H1 (cell line): ENCODE data around the gene EIF2AK2. TPM values are rescaled to one million over a fixed set of nuclear protein-coding genes. Genes with fewer than 3 reads are reported as not detected.

Experiments used
- CTCF ChIA-PET: fragments of 300-600 bp; sonication (Branson Sonifier 250); formaldehyde crosslinking; loops from one replicate; lab custom pipeline; 2021; ENCODE audit not compliant: partially characterized antibody; lab: Charles Lee
- POLR2A ChIA-PET: fragments of 300-600 bp; sonication (Branson Sonifier 250); formaldehyde crosslinking; loops from one replicate; lab custom pipeline; 2021; ENCODE audit warnings: inconsistent platforms; ENCODE audit not compliant: partially characterized antibody; lab: Charles Lee
- DNase-seq, 2 experiments: peaks; one replicate each; pipeline versions ENCODE4 v3.0.0 to v3.0.0-alpha.2; 2010 to 2022; ENCODE audit warnings: low spot score in 2 of 2, low read depth in 1 of 2, mixed read lengths in 1 of 2
- FAIRE-seq: peaks from 2 replicates; lab custom pipeline; 2011; peaks lifted over from hg19 to GRCh38; lab: Jason Lieb, UNC
- H2AFZ ChIP-seq: 2 replicates; pipeline ENCODE4 v1.8.1; 2012; ENCODE audit warnings: low read length, inconsistent platforms
- H2AK5ac ChIP-seq: 2 replicates; pipeline ENCODE4 v1.6.1; 2013; ENCODE audit warnings: low read depth, low read length
- H2BK120ac ChIP-seq: replicated peaks from 2 replicates; pipeline ENCODE3; 2013; ENCODE audit warnings: low read depth, low read length, inconsistent platforms
- H2BK12ac ChIP-seq: 2 replicates; pipeline ENCODE4 v1.6.1; 2013; ENCODE audit warnings: low read depth, low read length
- H2BK15ac ChIP-seq: 2 replicates; pipeline ENCODE4 v1.6.1; 2013; ENCODE audit warnings: low read length
- H2BK20ac ChIP-seq: 2 replicates; pipeline ENCODE4 v1.6.1; 2013; ENCODE audit warnings: low read length
- H2BK5ac ChIP-seq: 2 replicates; pipeline ENCODE4 v1.6.1; 2013; ENCODE audit warnings: low read depth, low read length
- H3K14ac ChIP-seq: 2 replicates; pipeline ENCODE4 v1.6.1; 2013; ENCODE audit warnings: inconsistent platforms; ENCODE audit not compliant: insufficient read length
- H3K18ac ChIP-seq: 2 replicates; pipeline ENCODE4 v1.6.1; 2013; ENCODE audit warnings: low read length; ENCODE audit errors: extremely low read depth
- H3K23ac ChIP-seq: 2 replicates; pipeline ENCODE4 v1.6.1; 2013; ENCODE audit warnings: inconsistent platforms; ENCODE audit not compliant: insufficient read length
- H3K23me2 ChIP-seq: 2 replicates; pipeline ENCODE4 v1.6.1; 2013; ENCODE audit warnings: low read depth, low read length
- H3K27ac ChIP-seq: 2 replicates; pipeline ENCODE4 v1.6.1; 2011; ENCODE audit warnings: low read depth, low read length, inconsistent platforms
- H3K27me3 ChIP-seq, 4 experiments: replicated peaks in 1 of 4; 1 replicate in 1 of 4; 2 replicates in 3 of 4; pipeline versions ENCODE4 v1.6.1 to v1.8.1; 2011 to 2013; ENCODE audit warnings: low read length in 3 of 4, mild to moderate bottlenecking in 3 of 4, inconsistent platforms in 2 of 4, mixed read lengths in 2 of 4, moderate library complexity in 1 of 4; ENCODE audit not compliant: control insufficient read depth in 3 of 4, insufficient read depth in 3 of 4; ENCODE audit errors: extremely low read depth in 1 of 4
- H3K36me3 ChIP-seq, 4 experiments: 2 replicates each; pipeline versions ENCODE4 v1.6.1 to v1.8.1; 2011 to 2013; ENCODE audit warnings: mild to moderate bottlenecking in 4 of 4, low read length in 3 of 4, moderate library complexity in 2 of 4, control low read depth in 1 of 4, inconsistent platforms in 1 of 4; ENCODE audit not compliant: insufficient read depth in 4 of 4, control insufficient read depth in 2 of 4
- H3K4ac ChIP-seq: replicated peaks from 2 replicates; pipeline ENCODE3; 2013; ENCODE audit warnings: low read length, low read depth, mixed read lengths, inconsistent platforms; ENCODE audit not compliant: insufficient read length
- H3K4me1 ChIP-seq, 4 experiments: replicated peaks in 1 of 4; 1 replicate in 1 of 4; 2 replicates in 3 of 4; pipeline versions ENCODE4 v1.6.1 to v1.8.1; 2011 to 2013; ENCODE audit warnings: low read length in 3 of 4, inconsistent platforms in 2 of 4, mixed read lengths in 1 of 4; ENCODE audit not compliant: insufficient read depth in 4 of 4, control insufficient read depth in 3 of 4
- H3K4me2 ChIP-seq, 2 experiments: 2 replicates each; pipeline versions ENCODE4 v1.6.1 to v1.8.1; 2011 to 2013; ENCODE audit warnings: low read depth in 2 of 2, low read length in 2 of 2, control low read depth in 1 of 2, inconsistent platforms in 1 of 2, mild to moderate bottlenecking in 1 of 2; ENCODE audit not compliant: insufficient read depth in 1 of 2
- H3K4me3 ChIP-seq, 4 experiments: fragments of 200-600, 300-600 bp in 1 of 4; sonication (generic), shearing (Covaris generic), sonication (Bioruptor Twin) in 1 of 4; 2 replicates each; pipeline versions ENCODE4 v1.5.1 to v1.8.1; 2011 to 2016; ENCODE audit warnings: low read length in 4 of 4, low read depth in 3 of 4, control low read depth in 2 of 4, inconsistent platforms in 2 of 4, mild to moderate bottlenecking in 2 of 4, mixed read lengths in 1 of 4, moderate library complexity in 1 of 4; ENCODE audit not compliant: insufficient read depth in 2 of 4; ENCODE audit errors: extremely low read depth in 1 of 4
- H3K56ac ChIP-seq: replicated peaks from 2 replicates; pipeline ENCODE3; 2013; ENCODE audit warnings: low read depth, mild to moderate bottlenecking, mixed read lengths, low read length, inconsistent platforms; ENCODE audit not compliant: insufficient read length
- H3K79me1 ChIP-seq: 2 replicates; pipeline ENCODE4 v1.6.1; 2013; ENCODE audit warnings: low read depth, low read length, control low read depth
- H3K79me2 ChIP-seq, 2 experiments: 2 replicates each; pipeline versions ENCODE4 v1.6.1 to v1.8.1; 2012 to 2013; ENCODE audit warnings: low read length in 2 of 2, mild to moderate bottlenecking in 2 of 2, inconsistent platforms in 1 of 2; ENCODE audit not compliant: insufficient read depth in 2 of 2, control insufficient read depth in 1 of 2
- H3K9ac ChIP-seq, 4 experiments: replicated peaks in 1 of 4; 1 replicate in 1 of 4; 2 replicates in 3 of 4; pipeline versions ENCODE4 v1.6.1 to v1.8.1; 2011 to 2013; ENCODE audit warnings: low read depth in 3 of 4, low read length in 3 of 4, control low read depth in 2 of 4, mild to moderate bottlenecking in 2 of 4, moderate library complexity in 2 of 4, inconsistent platforms in 1 of 4; ENCODE audit errors: extremely low read depth in 1 of 4
- H3K9me3 ChIP-seq, 2 experiments: 2 replicates each; pipeline versions ENCODE4 v1.6.1 to v1.8.1; 2012 to 2013; ENCODE audit warnings: mild to moderate bottlenecking in 2 of 2, moderate library complexity in 2 of 2, control low read depth in 1 of 2, inconsistent platforms in 1 of 2, low read depth in 1 of 2, low read length in 1 of 2, mixed read lengths in 1 of 2; ENCODE audit not compliant: insufficient read depth in 2 of 2
- H4K20me1 ChIP-seq, 2 experiments: replicated peaks in 1 of 2; 2 replicates each; pipeline versions ENCODE3 to v1.8.1; 2011 to 2013; ENCODE audit warnings: inconsistent platforms in 2 of 2, low read length in 2 of 2, mild to moderate bottlenecking in 1 of 2; ENCODE audit not compliant: insufficient read depth in 2 of 2, control insufficient read depth in 1 of 2
- H4K5ac ChIP-seq: 2 replicates; pipeline ENCODE4 v1.6.1; 2013; ENCODE audit warnings: low read length, low read depth, mixed read lengths, inconsistent platforms; ENCODE audit not compliant: insufficient read length
- H4K8ac ChIP-seq: 2 replicates; pipeline ENCODE4 v1.8.0; 2013; ENCODE audit warnings: mild to moderate bottlenecking, moderate library complexity, low read length, inconsistent platforms; ENCODE audit not compliant: insufficient read depth; ENCODE audit errors: extremely low read depth
- H4K91ac ChIP-seq: replicated peaks from 2 replicates; pipeline ENCODE3; 2013; ENCODE audit warnings: low read length, mixed read lengths, inconsistent platforms; ENCODE audit not compliant: insufficient read length
- EGR1 ChIP-seq: IDR thresholded peaks from 2 replicates; pipeline ENCODE4 v1.6.1; 2011; ENCODE audit warnings: low read depth, low read length, borderline replicate concordance
- JUN ChIP-seq: IDR thresholded peaks from 2 replicates; pipeline ENCODE4 v1.6.1; 2011; ENCODE audit warnings: low read depth, mild to moderate bottlenecking, improper control_type of control experiment, low read length
- NRF1 ChIP-seq: IDR thresholded peaks from 2 replicates; pipeline ENCODE4 v1.6.1; 2011; ENCODE audit warnings: mild to moderate bottlenecking, low read depth, low read length, improper control_type of control experiment
- POLR2A ChIP-seq, 2 experiments: IDR thresholded peaks; 1 replicate in 1 of 2; 2 replicates in 1 of 2; pipeline ENCODE4 v1.6.1; 2011; ENCODE audit warnings: low read depth in 2 of 2, low read length in 2 of 2, mild to moderate bottlenecking in 2 of 2; ENCODE audit errors: control extremely low read depth in 1 of 2
- RAD21 ChIP-seq, 2 experiments: IDR thresholded peaks in 1 of 2; conservative IDR thresholded peaks in 1 of 2; 2 replicates each; pipeline ENCODE4 v1.6.1; 2011; ENCODE audit warnings: low read depth in 2 of 2, low read length in 2 of 2, improper control_type of control experiment in 1 of 2, inconsistent platforms in 1 of 2, mild to moderate bottlenecking in 1 of 2, moderate library complexity in 1 of 2
- RBBP5 ChIP-seq: IDR thresholded peaks from 2 replicates; pipeline ENCODE4 v1.7.1; 2012; ENCODE audit warnings: low read depth, mild to moderate bottlenecking, inconsistent platforms, low read length, moderate library complexity, borderline replicate concordance
- SP4 ChIP-seq: IDR thresholded peaks from 2 replicates; pipeline ENCODE4 v1.6.1; 2012; ENCODE audit warnings: low read length, inconsistent platforms
- TBP ChIP-seq: IDR thresholded peaks from 2 replicates; pipeline ENCODE4 v1.6.1; 2011; ENCODE audit warnings: low read depth, low read length, improper control_type of control experiment
- WGBS, 2 experiments: shearing (Covaris generic) in 1 of 2; methylation state at CpG; one replicate each; pipeline versions ENCODE4 v1.1.6 to v1.1.7; 2013 to 2015; ENCODE audit warnings: low lambda C conversion rate in 2 of 2, mixed read lengths in 2 of 2, inconsistent platforms in 1 of 2, low coverage in 1 of 2, missing lambda C conversion rate in 1 of 2; ENCODE audit not compliant: insufficient replicate concordance in 2 of 2, insufficient coverage in 1 of 2, insufficient read length in 1 of 2; ENCODE audit errors: extremely low coverage in 1 of 2, missing lambda C conversion rate in 1 of 2; 5-methylcytosine and 5-hydroxymethylcytosine counted together
- polyA plus RNA-seq, 7 experiments: library from polyadenylated mRNA; depleted of rRNA in 3 of 7; stranded (reverse) in 5 of 7; unstranded in 2 of 7; fragments of >200 nt in 5 of 7; fragments of 200-250 nt in 2 of 7; gene quantifications; 1 replicate in 5 of 7; 2 replicates in 1 of 7; 4 replicates in 1 of 7; pipeline versions ENCODE4 v1.2.1 to v1.2.3, GENCODE V29; 2011 to 2013; ENCODE audit warnings: missing spikeins in 2 of 7, mixed read lengths in 2 of 7
- total RNA-seq: library from RNA; stranded (reverse); fragmentation: NEBNext Ultra II Directional; extraction: Animal tissue kit (Norgen Biotek cat#: 25700); gene quantifications from 2 replicates; pipeline ENCODE4 v1.2.1, GENCODE V29; 2021
- TF ChIP-seq, protein P1 (sequence below): IDR thresholded peaks from 2 replicates; pipeline ENCODE4 v1.6.1; 2011; ENCODE audit warnings: low read depth, mild to moderate bottlenecking, low read length; ENCODE audit not compliant: insufficient read depth
- TF ChIP-seq, protein P2 (sequence below): IDR thresholded peaks from 2 replicates; pipeline ENCODE4 v1.6.1; 2012; ENCODE audit warnings: inconsistent platforms
- TF ChIP-seq, protein P3 (sequence below): IDR thresholded peaks from 2 replicates; pipeline ENCODE4 v1.6.1; 2012; ENCODE audit warnings: low read length, inconsistent platforms

Gene EIF2AK2
- total and polyA plus RNA-seq, 2 of the 8 experiments (the other 6 are each of a cell fraction or from before 2014, with no cell fraction given), result 13.1 to 46.9 TPM

DNA sequence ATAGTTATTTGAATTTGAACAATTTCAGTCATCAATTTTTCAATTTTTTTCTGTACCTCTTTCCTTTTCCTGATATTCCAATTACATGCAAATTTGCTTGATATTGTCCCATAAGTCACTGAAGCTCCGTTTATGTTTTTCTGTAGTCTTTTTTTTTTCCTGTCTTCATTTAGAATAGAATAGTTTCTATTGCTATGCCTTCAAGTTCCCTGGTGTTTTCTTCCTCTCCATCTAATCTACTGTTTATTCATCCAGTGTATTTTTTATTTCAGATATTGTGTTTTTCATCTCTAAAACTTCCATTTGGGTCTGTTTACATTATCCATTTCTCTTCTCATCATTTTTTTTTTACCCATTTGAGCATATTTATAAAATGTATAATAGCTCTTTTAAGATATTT is 8.0 kb upstream of the EIF2AK2 start:
- DNase-seq (no peak), FAIRE-seq (no peak)
- no peaks in the 10 kb centered on the region for H3K4me1 ChIP-seq
- no peak overlapping the region for H3K18ac ChIP-seq
- H4K8ac ChIP-seq, result no peak overlapping the region
- TF ChIP-seq, protein P1, sequence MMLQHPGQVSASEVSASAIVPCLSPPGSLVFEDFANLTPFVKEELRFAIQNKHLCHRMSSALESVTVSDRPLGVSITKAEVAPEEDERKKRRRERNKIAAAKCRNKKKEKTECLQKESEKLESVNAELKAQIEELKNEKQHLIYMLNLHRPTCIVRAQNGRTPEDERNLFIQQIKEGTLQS, result no peak
- TF ChIP-seq RAD21 (IDR thresholded peaks at IDR 0.05 in 1 of 2, conservative IDR thresholded peaks at IDR 0.05 in 1 of 2; ENCODE audit: low read depth in 2 of 2, low read length in 2 of 2) (no peak), SP4 (no peak), NRF1 (no peak), EGR1 (no peak), POLR2A (IDR thresholded peaks at IDR 0.05; ENCODE audit: control extremely low read depth in 1 of 2, low read depth in 2 of 2, low read length in 2 of 2) (no peak), TBP (no peak), RBBP5 (no peak), JUN (no peak)
- TF ChIP-seq, protein P2, sequence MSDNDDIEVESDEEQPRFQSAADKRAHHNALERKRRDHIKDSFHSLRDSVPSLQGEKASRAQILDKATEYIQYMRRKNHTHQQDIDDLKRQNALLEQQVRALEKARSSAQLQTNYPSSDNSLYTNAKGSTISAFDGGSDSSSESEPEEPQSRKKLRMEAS, result no peak
- TF ChIP-seq, protein P3, sequence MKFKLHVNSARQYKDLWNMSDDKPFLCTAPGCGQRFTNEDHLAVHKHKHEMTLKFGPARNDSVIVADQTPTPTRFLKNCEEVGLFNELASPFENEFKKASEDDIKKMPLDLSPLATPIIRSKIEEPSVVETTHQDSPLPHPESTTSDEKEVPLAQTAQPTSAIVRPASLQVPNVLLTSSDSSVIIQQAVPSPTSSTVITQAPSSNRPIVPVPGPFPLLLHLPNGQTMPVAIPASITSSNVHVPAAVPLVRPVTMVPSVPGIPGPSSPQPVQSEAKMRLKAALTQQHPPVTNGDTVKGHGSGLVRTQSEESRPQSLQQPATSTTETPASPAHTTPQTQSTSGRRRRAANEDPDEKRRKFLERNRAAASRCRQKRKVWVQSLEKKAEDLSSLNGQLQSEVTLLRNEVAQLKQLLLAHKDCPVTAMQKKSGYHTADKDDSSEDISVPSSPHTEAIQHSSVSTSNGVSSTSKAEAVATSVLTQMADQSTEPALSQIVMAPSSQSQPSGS, result no peak
- no peak overlapping the region for H2BK12ac ChIP-seq
- H3K4me3 ChIP-seq, result no peak overlapping the region
- H3K56ac ChIP-seq, result no peak overlapping the region
- H4K91ac ChIP-seq, result no peak overlapping the region
- H2AFZ ChIP-seq, result no peak overlapping the region
- peaks cover 7 to 8% of the 10 kb centered on the region in 2 experiments; a peak in 3 of 4 replicates for H3K9me3 ChIP-seq
- H3K9ac ChIP-seq, result no peak overlapping the region
- no peak overlapping the region for H2BK5ac ChIP-seq
- no peaks in the 10 kb centered on the region for H4K20me1 ChIP-seq
- H3K4ac ChIP-seq, result no peak overlapping the region
- no peaks in the 10 kb centered on the region for H3K79me2 ChIP-seq
- ChIA-PET POLR2A (no interaction called here), CTCF (no interaction called here)
- no peak overlapping the region for H4K5ac ChIP-seq
- no peaks in the 10 kb centered on the region for H3K23me2 ChIP-seq
- H3K27me3 ChIP-seq, result no peaks in the 10 kb centered on the region
- H2AK5ac ChIP-seq, result no peak overlapping the region
- no peak overlapping the region for H2BK120ac ChIP-seq
- H3K4me2 ChIP-seq, result no peak overlapping the region
- no peaks in the 10 kb centered on the region for H3K79me1 ChIP-seq
- WGBS, 2 experiments, result 86% methylated on average over 1 of the region's 1 CpG; no CpG with 5 or more reads in 1 of the 2 experiments
- H3K23ac ChIP-seq, result no peak overlapping the region
- no peak overlapping the region for H3K14ac ChIP-seq
- H3K27ac ChIP-seq, result no peak overlapping the region
- H2BK20ac ChIP-seq, result no peak overlapping the region
- H3K36me3 ChIP-seq, result no peaks in the 10 kb centered on the region
- H2BK15ac ChIP-seq, result no peak overlapping the region
